IMR-90 (cell line): ENCODE measurements around the gene ULBP1. TPM values are rescaled to one million over a fixed set of nuclear protein-coding genes. Genes with fewer than 3 reads are reported as not detected.
"Not testable (repeated sequence)": the region's sequence is repeated elsewhere in the genome, so short reads cannot be mapped to it uniquely, and the experiment has no call there.

Source experiments
- ATAC-seq: fragments of 200-7000 bp; cut with Tn5 transposase; 2 replicates; pipeline ENCODE4 v1.9.1; 2020; ENCODE audit warnings: low read depth, mild to moderate bottlenecking, moderate library complexity
- BruUV-seq: library from RNA; stranded (reverse); fragments of 400-500 nt; replicated peaks from 2 replicates; lab custom pipeline; 2021; lab: Mats Ljungman, UMichigan
- CTCF ChIA-PET: fragments of 300-600 bp; formaldehyde crosslinking; extraction: SDS; loops from one replicate; lab custom pipeline; 2021; ENCODE audit warnings: antibody characterized with exemption; lab: Yijun Ruan, JAX
- POLR2A ChIA-PET: fragments of 300-600 bp; sonication (Branson Sonifier 250); formaldehyde crosslinking; loops from one replicate; lab custom pipeline; 2022; ENCODE audit warnings: antibody characterized with exemption; ENCODE audit not compliant: unreplicated experiment; lab: Charles Lee
- DNase-seq: peaks from one replicate; pipeline ENCODE4 v3.0.0; 2013
- H2AFZ ChIP-seq: replicated peaks from 2 replicates; pipeline ENCODE3; 2013; ENCODE audit warnings: low read length, mild to moderate bottlenecking; ENCODE audit not compliant: poor library complexity
- H2AK5ac ChIP-seq: 2 replicates; pipeline ENCODE4 v1.6.1; 2013; ENCODE audit warnings: low read depth, low read length, inconsistent platforms
- H2AK9ac ChIP-seq: replicated peaks from 2 replicates; pipeline ENCODE3; 2013; ENCODE audit warnings: mild to moderate bottlenecking, low read depth, low read length, moderate library complexity; ENCODE audit not compliant: poor library complexity
- H2BK120ac ChIP-seq: 2 replicates; pipeline ENCODE4 v1.6.1; 2013; ENCODE audit warnings: low read depth, low read length, inconsistent platforms
- H2BK15ac ChIP-seq: 3 replicates; pipeline ENCODE4 v1.6.1; 2013; ENCODE audit warnings: low read depth, low read length, inconsistent platforms
- H2BK20ac ChIP-seq: 2 replicates; pipeline ENCODE4 v1.6.1; 2013; ENCODE audit warnings: low read depth, mild to moderate bottlenecking, inconsistent platforms, low read length, moderate library complexity
- H2BK5ac ChIP-seq: 2 replicates; pipeline ENCODE4 v1.6.1; 2013; ENCODE audit warnings: mild to moderate bottlenecking, low read depth, low read length, inconsistent platforms; ENCODE audit not compliant: poor library complexity, severe bottlenecking
- H3K14ac ChIP-seq: replicated peaks from 2 replicates; pipeline ENCODE4 v1.6.1; 2013; ENCODE audit warnings: low read depth, low read length, inconsistent platforms
- H3K18ac ChIP-seq: 2 replicates; pipeline ENCODE4 v1.6.1; 2013; ENCODE audit warnings: low read depth, low read length, control low read depth
- H3K23ac ChIP-seq: 2 replicates; pipeline ENCODE4 v1.6.1; 2013; ENCODE audit warnings: low read depth, low read length, inconsistent platforms
- H3K27ac ChIP-seq: 2 replicates; pipeline ENCODE4 v1.5.1; 2013; ENCODE audit warnings: mild to moderate bottlenecking, control low read depth, low read length; ENCODE audit not compliant: insufficient read depth
- H3K27me3 ChIP-seq: 2 replicates; pipeline ENCODE4 v1.6.1; 2013; ENCODE audit warnings: low read length; ENCODE audit not compliant: control insufficient read depth, insufficient read depth
- H3K36me3 ChIP-seq: 2 replicates; pipeline ENCODE4 v1.6.1; 2013; ENCODE audit warnings: low read length, mixed read lengths; ENCODE audit not compliant: control insufficient read depth, insufficient read depth
- H3K4ac ChIP-seq: 2 replicates; pipeline ENCODE4 v1.6.1; 2013; ENCODE audit warnings: low read depth, low read length, inconsistent platforms
- H3K4me1 ChIP-seq: 2 replicates; pipeline ENCODE4 v1.6.1; 2013; ENCODE audit warnings: low read length, mixed read lengths; ENCODE audit not compliant: control insufficient read depth, insufficient read depth
- H3K4me2 ChIP-seq: 2 replicates; pipeline ENCODE4 v1.6.1; 2013; ENCODE audit warnings: low read depth, mild to moderate bottlenecking, control low read depth, low read length, moderate library complexity
- H3K4me3 ChIP-seq: 2 replicates; pipeline ENCODE4 v1.5.1; 2013; ENCODE audit warnings: low read depth, mild to moderate bottlenecking, control low read depth, low read length, moderate library complexity; ENCODE audit not compliant: insufficient read depth
- H3K56ac ChIP-seq: 2 replicates; pipeline ENCODE4 v1.6.1; 2013; ENCODE audit warnings: low read length, inconsistent platforms; ENCODE audit not compliant: insufficient read depth; ENCODE audit errors: extremely low read depth
- H3K79me1 ChIP-seq, 2 experiments: 2 replicates each; pipeline ENCODE4 v1.6.1; 2013; ENCODE audit warnings: low read length in 2 of 2, inconsistent platforms in 1 of 2, low read depth in 1 of 2
- H3K9ac ChIP-seq: 2 replicates; pipeline ENCODE4 v1.6.1; 2013; ENCODE audit warnings: low read depth, low read length, control low read depth
- H3K9me1 ChIP-seq: 2 replicates; pipeline ENCODE4 v1.6.1; 2013; ENCODE audit warnings: low read length, inconsistent platforms; ENCODE audit not compliant: insufficient read depth
- H3K9me3 ChIP-seq: 2 replicates; pipeline ENCODE4 v1.6.1; 2013; ENCODE audit warnings: low read length; ENCODE audit not compliant: control insufficient read depth, insufficient read depth
- H4K20me1 ChIP-seq: 2 replicates; pipeline ENCODE4 v1.6.1; 2013; ENCODE audit warnings: low read length, inconsistent platforms; ENCODE audit not compliant: insufficient read depth
- H4K5ac ChIP-seq: 2 replicates; pipeline ENCODE4 v1.6.1; 2013; ENCODE audit warnings: mild to moderate bottlenecking, low read depth, low read length, control low read depth
- H4K8ac ChIP-seq, 2 experiments: 2 replicates each; pipeline ENCODE4 v1.6.1; 2013; ENCODE audit warnings: low read depth in 2 of 2, low read length in 2 of 2, control low read depth in 1 of 2, inconsistent platforms in 1 of 2
- H4K91ac ChIP-seq: 2 replicates; pipeline ENCODE4 v1.6.1; 2013; ENCODE audit warnings: low read depth, low read length, inconsistent platforms; ENCODE audit not compliant: insufficient read depth
- WGBS, 2 experiments: methylation state at CpG; one replicate each; pipeline versions ENCODE4 v1.1.5 to v1.1.7; 2013; ENCODE audit warnings: missing lambda C conversion rate in 2 of 2; ENCODE audit not compliant: insufficient read length in 1 of 2; ENCODE audit errors: extremely low coverage in 2 of 2; 5-methylcytosine and 5-hydroxymethylcytosine counted together
- dilution Hi-C: fragments of 300-500 bp; cut with HindIII; formaldehyde crosslinking; loops from one replicate; pipeline ENCODE4 v1.14.3; 2018; ENCODE audit warnings: low sequenced_read_pairs; ENCODE audit not compliant: unreplicated experiment
- in situ Hi-C: fragments of 300-500 bp; cut with MboI; formaldehyde crosslinking; loops from 3 replicates; pipeline ENCODE4 v1.14.3; 2019; ENCODE audit warnings: low sequenced_read_pairs, inconsistent platforms, mixed read lengths
- intact Hi-C: fragments of 100-400 bp; cut with micrococcal nuclease; formaldehyde crosslinking; loops from 2 replicates; pipeline ENCODE4 v1.10.0; 2022
- polyA plus RNA-seq, 3 experiments: library from polyadenylated mRNA; depleted of rRNA; stranded (reverse); fragments of >200 nt; gene quantifications; 2 replicates each; pipeline ENCODE4 v1.2.3, GENCODE V29; 2012; ENCODE audit warnings: low replicate concordance in 1 of 3
- total RNA-seq: library from RNA; depleted of rRNA; stranded (reverse); fragments of >200 nt; gene quantifications from 2 replicates; pipeline ENCODE4 v1.2.3, GENCODE V29; 2012

Gene ULBP1
- total and polyA plus RNA-seq, 2 of the 4 experiments (the other 2 are of a cell fraction): 0.18 to 0.87 TPM

DNA sequence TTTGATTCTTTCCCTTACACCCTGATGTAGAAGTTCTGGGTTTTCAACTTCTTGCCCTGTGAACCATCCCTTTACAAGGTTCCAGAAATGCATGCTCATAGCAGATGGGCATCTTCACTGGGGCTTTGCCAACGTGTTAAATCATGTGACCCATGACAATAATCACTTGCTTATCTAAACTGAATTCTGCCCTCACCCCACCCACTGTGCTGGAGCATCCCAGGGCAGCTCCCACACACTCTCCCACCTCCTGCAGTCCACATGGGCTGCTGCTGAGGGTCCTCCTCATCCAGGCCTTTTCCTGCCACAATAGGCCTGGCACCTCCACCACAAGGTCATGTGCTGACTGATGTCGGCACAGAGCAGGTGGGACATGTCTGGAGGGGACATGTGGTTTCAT is 4.3 kb downstream of the ULBP1 start:
- H2BK5ac ChIP-seq, H3K4me1 ChIP-seq, CTCF ChIA-PET, H2AK9ac ChIP-seq, intact Hi-C loops, H2AFZ ChIP-seq, H3K36me3 ChIP-seq, H3K9ac ChIP-seq, DNase-seq, H2BK20ac ChIP-seq, BruUV-seq, POLR2A ChIA-PET, H3K9me3 ChIP-seq, H2BK15ac ChIP-seq, H3K4me3 ChIP-seq, ATAC-seq, H4K20me1 ChIP-seq, H3K9me1 ChIP-seq, H2AK5ac ChIP-seq, H4K5ac ChIP-seq, H3K56ac ChIP-seq, H3K4me2 ChIP-seq, H3K4ac ChIP-seq, H3K14ac ChIP-seq, in situ Hi-C loops, H3K23ac ChIP-seq, H4K8ac ChIP-seq, H3K79me1 ChIP-seq, H4K91ac ChIP-seq, H3K18ac ChIP-seq, H2BK120ac ChIP-seq, dilution Hi-C loops, H3K27ac ChIP-seq: not testable (repeated sequence)
- H3K27me3 ChIP-seq: peaks cover 67% of the 10 kb centered on the region
- 0% methylated on average over 1 of the region's 2 CpGs; no CpG with 5 or more reads in 1 of the 2 experiments for WGBS, 2 experiments

DNA sequence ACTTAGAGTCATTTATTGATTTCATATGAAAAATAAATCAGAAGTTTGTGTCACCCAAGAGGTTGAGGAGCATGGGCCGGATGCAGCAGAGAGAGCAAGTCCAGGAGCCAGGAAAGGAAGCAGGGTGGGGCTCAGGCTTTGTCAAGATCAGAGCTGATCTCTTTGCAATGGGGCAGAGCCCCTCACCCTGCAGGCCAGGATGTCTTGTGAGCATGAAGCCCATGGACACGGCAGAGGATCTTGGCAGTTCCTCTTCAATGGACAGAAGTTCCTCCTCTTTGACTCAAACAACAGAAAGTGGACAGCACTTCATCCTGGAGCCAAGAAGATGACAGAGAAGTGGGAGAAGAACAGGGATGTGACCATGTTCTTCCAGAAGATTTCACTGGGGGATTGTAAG is 5.2 kb downstream of the ULBP1 start:
- in situ Hi-C loops, POLR2A ChIA-PET: not testable (repeated sequence)

More for the DNA sequence above, 5.2 kb downstream of the ULBP1 start:
- BruUV-seq, H3K14ac ChIP-seq, H3K4me1 ChIP-seq, H3K4me2 ChIP-seq, intact Hi-C loops, H3K9me1 ChIP-seq, H3K4me3 ChIP-seq, H3K56ac ChIP-seq, H2BK20ac ChIP-seq, H3K23ac ChIP-seq, H3K36me3 ChIP-seq, ATAC-seq, CTCF ChIA-PET, H2AFZ ChIP-seq, H4K8ac ChIP-seq, H2BK120ac ChIP-seq, H3K4ac ChIP-seq, H2AK5ac ChIP-seq, H2BK15ac ChIP-seq, H3K9ac ChIP-seq, H3K79me1 ChIP-seq, H2BK5ac ChIP-seq, H4K20me1 ChIP-seq, H2AK9ac ChIP-seq, DNase-seq, H3K18ac ChIP-seq, dilution Hi-C loops, H3K27ac ChIP-seq, H4K5ac ChIP-seq, H4K91ac ChIP-seq, H3K9me3 ChIP-seq: not testable (repeated sequence)
- WGBS, 2 experiments: no CpG with 5 or more reads among the region's 2 CpGs
- H3K27me3 ChIP-seq: peaks cover 69% of the 10 kb centered on the region
